IMR-90 (cell line): ENCODE data around the gene RERE. TPM values are rescaled to one million over a fixed set of nuclear protein-coding genes. Genes with fewer than 3 reads are reported as not detected.
A peak's percentile ranks its signal among the peaks of the same experiment; 100 is the strongest.

Experiments
- ATAC-seq: fragments of 200-7000 bp; cut with Tn5 transposase; 2 replicates; pipeline ENCODE4 v1.9.1; 2020; ENCODE audit warnings: low read depth, mild to moderate bottlenecking, moderate library complexity
- BruUV-seq: library from RNA; stranded (reverse); fragments of 400-500 nt; replicated peaks from 2 replicates; lab custom pipeline; 2021; lab: Mats Ljungman, UMichigan
- CTCF ChIA-PET: fragments of 300-600 bp; formaldehyde crosslinking; extraction: SDS; loops from one replicate; lab custom pipeline; 2021; ENCODE audit warnings: antibody characterized with exemption; lab: Yijun Ruan, JAX
- POLR2A ChIA-PET: fragments of 300-600 bp; sonication (Branson Sonifier 250); formaldehyde crosslinking; loops from one replicate; lab custom pipeline; 2022; ENCODE audit warnings: antibody characterized with exemption; ENCODE audit not compliant: unreplicated experiment; lab: Charles Lee
- DNase-seq: peaks from one replicate; pipeline ENCODE4 v3.0.0; 2013
- H2AFZ ChIP-seq: replicated peaks from 2 replicates; pipeline ENCODE3; 2013; ENCODE audit warnings: low read length, mild to moderate bottlenecking; ENCODE audit not compliant: poor library complexity
- H2AK5ac ChIP-seq: 2 replicates; pipeline ENCODE4 v1.6.1; 2013; ENCODE audit warnings: low read depth, low read length, inconsistent platforms
- H2AK9ac ChIP-seq: replicated peaks from 2 replicates; pipeline ENCODE3; 2013; ENCODE audit warnings: mild to moderate bottlenecking, low read depth, low read length, moderate library complexity; ENCODE audit not compliant: poor library complexity
- H2BK120ac ChIP-seq: 2 replicates; pipeline ENCODE4 v1.6.1; 2013; ENCODE audit warnings: low read depth, low read length, inconsistent platforms
- H2BK15ac ChIP-seq: 3 replicates; pipeline ENCODE4 v1.6.1; 2013; ENCODE audit warnings: low read depth, low read length, inconsistent platforms
- H2BK20ac ChIP-seq: 2 replicates; pipeline ENCODE4 v1.6.1; 2013; ENCODE audit warnings: low read depth, mild to moderate bottlenecking, inconsistent platforms, low read length, moderate library complexity
- H2BK5ac ChIP-seq: 2 replicates; pipeline ENCODE4 v1.6.1; 2013; ENCODE audit warnings: mild to moderate bottlenecking, low read depth, low read length, inconsistent platforms; ENCODE audit not compliant: poor library complexity, severe bottlenecking
- H3K14ac ChIP-seq: replicated peaks from 2 replicates; pipeline ENCODE4 v1.6.1; 2013; ENCODE audit warnings: low read depth, low read length, inconsistent platforms
- H3K18ac ChIP-seq: 2 replicates; pipeline ENCODE4 v1.6.1; 2013; ENCODE audit warnings: low read depth, low read length, control low read depth
- H3K23ac ChIP-seq: 2 replicates; pipeline ENCODE4 v1.6.1; 2013; ENCODE audit warnings: low read depth, low read length, inconsistent platforms
- H3K27ac ChIP-seq: 2 replicates; pipeline ENCODE4 v1.5.1; 2013; ENCODE audit warnings: mild to moderate bottlenecking, control low read depth, low read length; ENCODE audit not compliant: insufficient read depth
- H3K27me3 ChIP-seq: 2 replicates; pipeline ENCODE4 v1.6.1; 2013; ENCODE audit warnings: low read length; ENCODE audit not compliant: control insufficient read depth, insufficient read depth
- H3K36me3 ChIP-seq: 2 replicates; pipeline ENCODE4 v1.6.1; 2013; ENCODE audit warnings: low read length, mixed read lengths; ENCODE audit not compliant: control insufficient read depth, insufficient read depth
- H3K4ac ChIP-seq: 2 replicates; pipeline ENCODE4 v1.6.1; 2013; ENCODE audit warnings: low read depth, low read length, inconsistent platforms
- H3K4me1 ChIP-seq: 2 replicates; pipeline ENCODE4 v1.6.1; 2013; ENCODE audit warnings: low read length, mixed read lengths; ENCODE audit not compliant: control insufficient read depth, insufficient read depth
- H3K4me2 ChIP-seq: 2 replicates; pipeline ENCODE4 v1.6.1; 2013; ENCODE audit warnings: low read depth, mild to moderate bottlenecking, control low read depth, low read length, moderate library complexity
- H3K4me3 ChIP-seq: 2 replicates; pipeline ENCODE4 v1.5.1; 2013; ENCODE audit warnings: low read depth, mild to moderate bottlenecking, control low read depth, low read length, moderate library complexity; ENCODE audit not compliant: insufficient read depth
- H3K56ac ChIP-seq: 2 replicates; pipeline ENCODE4 v1.6.1; 2013; ENCODE audit warnings: low read length, inconsistent platforms; ENCODE audit not compliant: insufficient read depth; ENCODE audit errors: extremely low read depth
- H3K79me1 ChIP-seq, 2 experiments: 2 replicates each; pipeline ENCODE4 v1.6.1; 2013; ENCODE audit warnings: low read length in 2 of 2, inconsistent platforms in 1 of 2, low read depth in 1 of 2
- H3K9ac ChIP-seq: 2 replicates; pipeline ENCODE4 v1.6.1; 2013; ENCODE audit warnings: low read depth, low read length, control low read depth
- H3K9me1 ChIP-seq: 2 replicates; pipeline ENCODE4 v1.6.1; 2013; ENCODE audit warnings: low read length, inconsistent platforms; ENCODE audit not compliant: insufficient read depth
- H3K9me3 ChIP-seq: 2 replicates; pipeline ENCODE4 v1.6.1; 2013; ENCODE audit warnings: low read length; ENCODE audit not compliant: control insufficient read depth, insufficient read depth
- H4K20me1 ChIP-seq: 2 replicates; pipeline ENCODE4 v1.6.1; 2013; ENCODE audit warnings: low read length, inconsistent platforms; ENCODE audit not compliant: insufficient read depth
- H4K5ac ChIP-seq: 2 replicates; pipeline ENCODE4 v1.6.1; 2013; ENCODE audit warnings: mild to moderate bottlenecking, low read depth, low read length, control low read depth
- H4K8ac ChIP-seq, 2 experiments: 2 replicates each; pipeline ENCODE4 v1.6.1; 2013; ENCODE audit warnings: low read depth in 2 of 2, low read length in 2 of 2, control low read depth in 1 of 2, inconsistent platforms in 1 of 2
- H4K91ac ChIP-seq: 2 replicates; pipeline ENCODE4 v1.6.1; 2013; ENCODE audit warnings: low read depth, low read length, inconsistent platforms; ENCODE audit not compliant: insufficient read depth
- BHLHE40 ChIP-seq: fragments of 150-350 bp; IDR thresholded peaks from 2 replicates; pipeline ENCODE4 v1.6.1; 2016; ENCODE audit warnings: mild to moderate bottlenecking, low read depth, low read length
- CEBPB ChIP-seq: IDR thresholded peaks from 2 replicates; pipeline ENCODE4 v1.6.1; 2012; ENCODE audit warnings: low read depth, low read length, improper control_type of control experiment
- CHD1 ChIP-seq: IDR thresholded peaks from 2 replicates; pipeline ENCODE4 v1.6.1; 2012; ENCODE audit warnings: low read depth, low read length, improper control_type of control experiment
- FOS ChIP-seq: fragments of 150-350 bp; IDR thresholded peaks from 2 replicates; pipeline ENCODE4 v1.6.1; 2016; ENCODE audit warnings: low read depth, low read length
- MAFK ChIP-seq: IDR thresholded peaks from 2 replicates; pipeline ENCODE4 v1.6.1; 2012; ENCODE audit warnings: low read depth, low read length, improper control_type of control experiment
- MAZ ChIP-seq: IDR thresholded peaks from 2 replicates; pipeline ENCODE4 v1.6.1; 2012; ENCODE audit warnings: low read depth, mild to moderate bottlenecking, low read length, improper control_type of control experiment, moderate library complexity, borderline replicate concordance
- MXI1 ChIP-seq: IDR thresholded peaks from 2 replicates; pipeline ENCODE4 v1.6.1; 2012; ENCODE audit warnings: low read depth, mild to moderate bottlenecking, low read length, moderate library complexity, borderline replicate concordance
- NFE2L2 ChIP-seq: fragments of 150-350 bp; IDR thresholded peaks from 2 replicates; pipeline ENCODE4 v1.6.1; 2016; ENCODE audit warnings: low read depth, mild to moderate bottlenecking, low read length
- RAD21 ChIP-seq: IDR thresholded peaks from 2 replicates; pipeline ENCODE4 v1.6.1; 2012; ENCODE audit warnings: low read length, improper control_type of control experiment
- RCOR1 ChIP-seq: IDR thresholded peaks from 2 replicates; pipeline ENCODE4 v1.6.1; 2012; ENCODE audit warnings: mild to moderate bottlenecking, low read length, improper control_type of control experiment; ENCODE audit not compliant: insufficient replicate concordance
- RFX5 ChIP-seq: IDR thresholded peaks from 2 replicates; pipeline ENCODE4 v1.8.0; 2012; ENCODE audit warnings: low read depth, mild to moderate bottlenecking, low read length, moderate library complexity
- SMC3 ChIP-seq: fragments of 150-350 bp; IDR thresholded peaks from 2 replicates; pipeline ENCODE4 v1.6.1; 2016; ENCODE audit warnings: low read depth, mild to moderate bottlenecking, antibody characterized with exemption, low read length, moderate library complexity
- WGBS, 2 experiments: methylation state at CpG; one replicate each; pipeline versions ENCODE4 v1.1.5 to v1.1.7; 2013; ENCODE audit warnings: missing lambda C conversion rate in 2 of 2; ENCODE audit not compliant: insufficient read length in 1 of 2; ENCODE audit errors: extremely low coverage in 2 of 2; 5-methylcytosine and 5-hydroxymethylcytosine counted together
- dilution Hi-C: fragments of 300-500 bp; cut with HindIII; formaldehyde crosslinking; loops from one replicate; pipeline ENCODE4 v1.14.3; 2018; ENCODE audit warnings: low sequenced_read_pairs; ENCODE audit not compliant: unreplicated experiment
- in situ Hi-C: fragments of 300-500 bp; cut with MboI; formaldehyde crosslinking; loops from 3 replicates; pipeline ENCODE4 v1.14.3; 2019; ENCODE audit warnings: low sequenced_read_pairs, inconsistent platforms, mixed read lengths
- intact Hi-C: fragments of 100-400 bp; cut with micrococcal nuclease; formaldehyde crosslinking; loops from 2 replicates; pipeline ENCODE4 v1.10.0; 2022
- polyA plus RNA-seq, 3 experiments: library from polyadenylated mRNA; depleted of rRNA; stranded (reverse); fragments of >200 nt; gene quantifications; 2 replicates each; pipeline ENCODE4 v1.2.3, GENCODE V29; 2012; ENCODE audit warnings: low replicate concordance in 1 of 3
- total RNA-seq: library from RNA; depleted of rRNA; stranded (reverse); fragments of >200 nt; gene quantifications from 2 replicates; pipeline ENCODE4 v1.2.3, GENCODE V29; 2012
- TF ChIP-seq, protein P1 (sequence below): conservative IDR thresholded peaks from 2 replicates; pipeline ENCODE4 v1.5.1; 2012; ENCODE audit warnings: mild to moderate bottlenecking, low read depth, low read length, improper control_type of control experiment
- TF ChIP-seq, protein P2 (sequence below): fragments of 150-350 bp; IDR thresholded peaks from 2 replicates; pipeline ENCODE4 v1.6.1; 2017; ENCODE audit warnings: mild to moderate bottlenecking, antibody characterized with exemption, low read length, low read depth
- TF ChIP-seq, protein P3 (sequence below): fragments of 150-350 bp; IDR thresholded peaks from 2 replicates; pipeline ENCODE4 v1.6.1; 2016; ENCODE audit warnings: low read depth, mild to moderate bottlenecking, low read length, moderate library complexity, borderline replicate concordance

Gene RERE
- total and polyA plus RNA-seq, 2 of the 4 experiments (the other 2 are of a cell fraction): 11.5 to 25.1 TPM

DNA sequence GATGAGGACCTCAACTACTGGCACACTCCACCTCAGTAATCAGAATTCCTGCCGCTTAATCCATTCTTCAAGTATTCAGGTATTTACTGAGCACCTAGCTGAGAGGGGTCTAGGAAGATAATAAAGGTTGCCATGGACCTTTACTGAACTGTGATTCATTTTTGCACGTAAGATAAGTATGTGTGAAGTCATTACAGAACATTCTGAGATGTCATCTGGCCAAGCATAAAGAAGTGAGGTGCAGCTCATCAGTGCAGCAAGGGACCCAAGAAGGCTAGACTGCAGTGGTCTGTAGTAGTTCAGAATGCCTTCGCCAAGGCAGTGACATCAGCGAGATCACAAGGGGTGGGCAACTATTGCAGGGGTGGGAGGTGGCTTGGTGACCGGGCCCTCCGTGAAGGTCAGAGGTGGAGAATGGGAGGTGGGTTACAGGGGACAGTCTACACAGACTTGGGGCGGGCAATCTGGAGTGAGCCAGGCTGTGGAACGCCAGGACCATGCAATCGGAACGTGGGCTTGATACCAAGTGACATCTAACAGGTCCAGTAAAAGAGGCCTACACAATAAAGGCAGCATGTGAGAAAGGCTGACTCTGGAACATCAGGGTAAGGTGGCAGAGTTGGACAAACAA is 392.2 kb downstream of the RERE start:
- ChIA-PET CTCF (no interaction called here), POLR2A (no interaction called here)
- H3K9me3 ChIP-seq: no peaks in the 10 kb centered on the region
- H4K5ac ChIP-seq: no peak overlapping the region
- H2BK120ac ChIP-seq: no peak overlapping the region
- H3K36me3 ChIP-seq: peaks cover 3% of the 10 kb centered on the region
- H3K4me3 ChIP-seq: no peak overlapping the region
- H3K79me1 ChIP-seq: peaks cover 19 to 72% of the 10 kb centered on the region in 2 experiments; a peak in 3 of 4 replicates
- intact Hi-C loops (no loop called here), dilution Hi-C loops (no loop called here), in situ Hi-C loops (no loop called here)
- BruUV-seq: no TSS peak
- WGBS, 2 experiments: 96% methylated on average over 6 of the region's 10 CpGs; no CpG with 5 or more reads in 1 of the 2 experiments
- no peak overlapping the region for H3K9ac ChIP-seq
- H3K9me1 ChIP-seq: peaks cover 13% of the 10 kb centered on the region; the same call in 1 of the 2 replicates
- H3K23ac ChIP-seq: peak overlapping the region; percentile 23; the same call in 1 of the 2 replicates
- H3K4me2 ChIP-seq: no peak overlapping the region
- peaks cover 7% of the 10 kb centered on the region for H3K4me1 ChIP-seq
- H3K27ac ChIP-seq: no peak overlapping the region
- H3K27me3 ChIP-seq: no peaks in the 10 kb centered on the region
- peak overlapping the region; percentile 60; the same call in 1 of the 2 replicates for H3K14ac ChIP-seq
- H2BK5ac ChIP-seq: no peak overlapping the region
- no peak for DNase-seq
- no peak overlapping the region for H2AK9ac ChIP-seq
- H3K18ac ChIP-seq: no peak overlapping the region
- H2AK5ac ChIP-seq: peak overlapping the region; percentile 75
- H2BK15ac ChIP-seq: peak overlapping the region; percentile 77; the same call in 1 of the 3 replicates
- ATAC-seq: no peak
- H2BK20ac ChIP-seq: 0 out of 2 replicates have a peak overlapping the region, but pooled peaks have one; percentile 26
- peak overlapping the region in 1 of 2 experiments; percentile 85; a peak in 2 of 4 replicates for H4K8ac ChIP-seq
- no peak overlapping the region for H3K56ac ChIP-seq
- no peak overlapping the region for H4K91ac ChIP-seq
- H4K20me1 ChIP-seq: peaks cover 24% of the 10 kb centered on the region
- H3K4ac ChIP-seq: peak overlapping the region; percentile 78
- no peak overlapping the region for H2AFZ ChIP-seq
- TF ChIP-seq MAFK: no peak
- TF ChIP-seq, protein P1, sequence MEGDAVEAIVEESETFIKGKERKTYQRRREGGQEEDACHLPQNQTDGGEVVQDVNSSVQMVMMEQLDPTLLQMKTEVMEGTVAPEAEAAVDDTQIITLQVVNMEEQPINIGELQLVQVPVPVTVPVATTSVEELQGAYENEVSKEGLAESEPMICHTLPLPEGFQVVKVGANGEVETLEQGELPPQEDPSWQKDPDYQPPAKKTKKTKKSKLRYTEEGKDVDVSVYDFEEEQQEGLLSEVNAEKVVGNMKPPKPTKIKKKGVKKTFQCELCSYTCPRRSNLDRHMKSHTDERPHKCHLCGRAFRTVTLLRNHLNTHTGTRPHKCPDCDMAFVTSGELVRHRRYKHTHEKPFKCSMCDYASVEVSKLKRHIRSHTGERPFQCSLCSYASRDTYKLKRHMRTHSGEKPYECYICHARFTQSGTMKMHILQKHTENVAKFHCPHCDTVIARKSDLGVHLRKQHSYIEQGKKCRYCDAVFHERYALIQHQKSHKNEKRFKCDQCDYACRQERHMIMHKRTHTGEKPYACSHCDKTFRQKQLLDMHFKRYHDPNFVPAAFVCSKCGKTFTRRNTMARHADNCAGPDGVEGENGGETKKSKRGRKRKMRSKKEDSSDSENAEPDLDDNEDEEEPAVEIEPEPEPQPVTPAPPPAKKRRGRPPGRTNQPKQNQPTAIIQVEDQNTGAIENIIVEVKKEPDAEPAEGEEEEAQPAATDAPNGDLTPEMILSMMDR: no peak
- TF ChIP-seq BHLHE40: no peak
- no peak for TF ChIP-seq RFX5
- TF ChIP-seq CHD1: no peak
- TF ChIP-seq RAD21: no peak
- TF ChIP-seq, protein P2, sequence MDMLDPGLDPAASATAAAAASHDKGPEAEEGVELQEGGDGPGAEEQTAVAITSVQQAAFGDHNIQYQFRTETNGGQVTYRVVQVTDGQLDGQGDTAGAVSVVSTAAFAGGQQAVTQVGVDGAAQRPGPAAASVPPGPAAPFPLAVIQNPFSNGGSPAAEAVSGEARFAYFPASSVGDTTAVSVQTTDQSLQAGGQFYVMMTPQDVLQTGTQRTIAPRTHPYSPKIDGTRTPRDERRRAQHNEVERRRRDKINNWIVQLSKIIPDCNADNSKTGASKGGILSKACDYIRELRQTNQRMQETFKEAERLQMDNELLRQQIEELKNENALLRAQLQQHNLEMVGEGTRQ: no peak
- TF ChIP-seq NFE2L2: no peak
- TF ChIP-seq MXI1: no peak
- TF ChIP-seq CEBPB: no peak
- TF ChIP-seq MAZ: no peak
- no peak for TF ChIP-seq SMC3
- TF ChIP-seq FOS: no peak
- no peak for TF ChIP-seq RCOR1
- TF ChIP-seq, protein P3, sequence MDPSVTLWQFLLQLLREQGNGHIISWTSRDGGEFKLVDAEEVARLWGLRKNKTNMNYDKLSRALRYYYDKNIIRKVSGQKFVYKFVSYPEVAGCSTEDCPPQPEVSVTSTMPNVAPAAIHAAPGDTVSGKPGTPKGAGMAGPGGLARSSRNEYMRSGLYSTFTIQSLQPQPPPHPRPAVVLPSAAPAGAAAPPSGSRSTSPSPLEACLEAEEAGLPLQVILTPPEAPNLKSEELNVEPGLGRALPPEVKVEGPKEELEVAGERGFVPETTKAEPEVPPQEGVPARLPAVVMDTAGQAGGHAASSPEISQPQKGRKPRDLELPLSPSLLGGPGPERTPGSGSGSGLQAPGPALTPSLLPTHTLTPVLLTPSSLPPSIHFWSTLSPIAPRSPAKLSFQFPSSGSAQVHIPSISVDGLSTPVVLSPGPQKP: no peak
